ENCODE data around the gene ZNF688. TPM values are rescaled to one million over a fixed set of nuclear protein-coding genes. Genes with fewer than 3 reads are reported as not detected.
A peak's percentile ranks its signal among the peaks of the same experiment; 100 is the strongest.

ZNF688 gene
- total RNA-seq, 1 donor = 12.3 TPM

DNA sequence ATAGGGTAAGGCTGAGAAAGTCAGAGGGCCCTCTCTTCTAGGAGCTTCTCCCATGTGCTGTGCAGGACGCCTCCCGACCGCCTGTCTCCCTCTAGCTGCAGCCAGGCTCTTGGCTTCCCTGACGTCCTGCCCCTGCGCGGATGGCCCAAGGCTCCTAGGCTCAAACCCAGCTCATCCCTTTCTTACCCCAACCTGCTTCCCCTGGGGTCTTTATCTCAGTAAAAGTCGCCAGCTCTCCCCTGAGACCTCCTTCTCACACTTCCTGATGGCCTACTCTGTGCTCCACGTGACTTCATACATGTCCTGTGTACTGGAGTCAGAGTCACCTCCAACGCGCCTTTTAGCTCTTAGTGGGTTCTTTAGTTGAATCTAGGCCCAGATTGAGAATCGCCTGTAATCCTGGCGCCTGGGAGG lies 35.7 kb downstream of the ZNF688 start:
- peaks cover 9% of the 10 kb centered on the region for H3K4me1 ChIP-seq (ENCODE audit: insufficient read depth, low read length)
- H4K20me1 ChIP-seq (ENCODE audit: insufficient read depth, low read length) = no peaks in the 10 kb centered on the region
- peak overlapping the region; percentile 93 for H3K27ac ChIP-seq (ENCODE audit: low read depth, low read length)
- no peaks in the 10 kb centered on the region for H3K27me3 ChIP-seq (ENCODE audit: insufficient read depth, low read length)
- H3K79me2 ChIP-seq (ENCODE audit: insufficient read depth, low read length) = peaks cover 21% of the 10 kb centered on the region
- no peaks in the 10 kb centered on the region for H3K9me3 ChIP-seq (ENCODE audit: low read depth, low read length)
- peak; percentile 97 for DNase-seq (ENCODE audit: insufficient read length, low spot score, missing footprints)
- peak overlapping the region; percentile 91 for H2AFZ ChIP-seq (ENCODE audit: low read length)
- TF ChIP-seq, protein P1, sequence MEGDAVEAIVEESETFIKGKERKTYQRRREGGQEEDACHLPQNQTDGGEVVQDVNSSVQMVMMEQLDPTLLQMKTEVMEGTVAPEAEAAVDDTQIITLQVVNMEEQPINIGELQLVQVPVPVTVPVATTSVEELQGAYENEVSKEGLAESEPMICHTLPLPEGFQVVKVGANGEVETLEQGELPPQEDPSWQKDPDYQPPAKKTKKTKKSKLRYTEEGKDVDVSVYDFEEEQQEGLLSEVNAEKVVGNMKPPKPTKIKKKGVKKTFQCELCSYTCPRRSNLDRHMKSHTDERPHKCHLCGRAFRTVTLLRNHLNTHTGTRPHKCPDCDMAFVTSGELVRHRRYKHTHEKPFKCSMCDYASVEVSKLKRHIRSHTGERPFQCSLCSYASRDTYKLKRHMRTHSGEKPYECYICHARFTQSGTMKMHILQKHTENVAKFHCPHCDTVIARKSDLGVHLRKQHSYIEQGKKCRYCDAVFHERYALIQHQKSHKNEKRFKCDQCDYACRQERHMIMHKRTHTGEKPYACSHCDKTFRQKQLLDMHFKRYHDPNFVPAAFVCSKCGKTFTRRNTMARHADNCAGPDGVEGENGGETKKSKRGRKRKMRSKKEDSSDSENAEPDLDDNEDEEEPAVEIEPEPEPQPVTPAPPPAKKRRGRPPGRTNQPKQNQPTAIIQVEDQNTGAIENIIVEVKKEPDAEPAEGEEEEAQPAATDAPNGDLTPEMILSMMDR (IDR thresholded peaks at IDR 0.05; ENCODE audit: extremely low read depth, low read depth, low read length) = peak; percentile 64
- H3K4me3 ChIP-seq (ENCODE audit: insufficient read depth, low read length) = peak overlapping the region; percentile 91
- H3K4me2 ChIP-seq (ENCODE audit: insufficient read depth, low read length) = peak overlapping the region; percentile 85
- peaks cover 15% of the 10 kb centered on the region for H3K36me3 ChIP-seq (ENCODE audit: insufficient read depth, low read length)

- peaks cover 17% of the 10 kb centered on the region for H3K36me3 ChIP-seq (ENCODE audit: insufficient read depth, low read length)
- peak overlapping the region; percentile 91 for H2AFZ ChIP-seq (ENCODE audit: low read length)
- no peaks in the 10 kb centered on the region for H3K27me3 ChIP-seq (ENCODE audit: insufficient read depth, low read length)
- H3K4me3 ChIP-seq (ENCODE audit: insufficient read depth, low read length) = peak overlapping the region; percentile 91
- peaks cover 21% of the 10 kb centered on the region for H3K79me2 ChIP-seq (ENCODE audit: insufficient read depth, low read length)
- H4K20me1 ChIP-seq (ENCODE audit: insufficient read depth, low read length) = no peaks in the 10 kb centered on the region
- peak overlapping the region; percentile 85 for H3K4me2 ChIP-seq (ENCODE audit: insufficient read depth, low read length)
- no peaks in the 10 kb centered on the region for H3K9me3 ChIP-seq (ENCODE audit: low read depth, low read length)
- peaks cover 9% of the 10 kb centered on the region for H3K4me1 ChIP-seq (ENCODE audit: insufficient read depth, low read length)
- peak overlapping the region; percentile 93 for H3K27ac ChIP-seq (ENCODE audit: low read depth, low read length)
- DNase-seq (ENCODE audit: insufficient read length, low spot score, missing footprints) = no peak
- TF ChIP-seq, protein P1 (IDR thresholded peaks at IDR 0.05; ENCODE audit: extremely low read depth, low read depth, low read length) = no peak
These were observed 36.3 kb downstream of the ZNF688 start for GRCh38 chr16:30535106-30535776.

GRCh38 chr16:30534368-30535105 lies 37.0 kb downstream of the ZNF688 start, which contains the start of gene ZNF747:
Gene ZNF747, minus strand, starts transcription at chr16:30534858. Its CDS starts 179 bp downstream, at chr16:30534679.
- H4K20me1 ChIP-seq (ENCODE audit: insufficient read depth, low read length) = no peaks in the 10 kb centered on the region
- peaks cover 17% of the 10 kb centered on the region for H3K36me3 ChIP-seq (ENCODE audit: insufficient read depth, low read length)
- peak within 1 kb of the TSS; percentile 93 for H3K27ac ChIP-seq (ENCODE audit: low read depth, low read length)
- no peaks in the 10 kb centered on the region for H3K9me3 ChIP-seq (ENCODE audit: low read depth, low read length)
- peak within 1 kb of the TSS; percentile 85 for H3K4me2 ChIP-seq (ENCODE audit: insufficient read depth, low read length)
- peak within 1 kb of the TSS; percentile 91 for H3K4me3 ChIP-seq (ENCODE audit: insufficient read depth, low read length)
- DNase-seq (ENCODE audit: insufficient read length, low spot score, missing footprints) = peak; percentile 98
- peak within 1 kb of the TSS; percentile 91 for H2AFZ ChIP-seq (ENCODE audit: low read length)
- no peaks in the 10 kb centered on the region for H3K27me3 ChIP-seq (ENCODE audit: insufficient read depth, low read length)
- TF ChIP-seq, protein P1 (IDR thresholded peaks at IDR 0.05; ENCODE audit: extremely low read depth, low read depth, low read length) = no peak
- H3K4me1 ChIP-seq (ENCODE audit: insufficient read depth, low read length) = peaks cover 9% of the 10 kb centered on the region
- peaks cover 21% of the 10 kb centered on the region for H3K79me2 ChIP-seq (ENCODE audit: insufficient read depth, low read length)
